PFSK-1 (cell line): ENCODE results near the gene BMP8B.

Source experiments
- POLR2AphosphoS5 ChIP-seq: IDR thresholded peaks from 2 replicates; pipeline ENCODE4 v1.6.1; 2012; ENCODE audit warnings: low read depth, mild to moderate bottlenecking, control low read depth, low read length, moderate library complexity
- SIN3A ChIP-seq: IDR thresholded peaks from 2 replicates; pipeline ENCODE4 v1.6.1; 2012; ENCODE audit warnings: mild to moderate bottlenecking, low read length, moderate library complexity, borderline replicate concordance; ENCODE audit not compliant: insufficient read depth
- TAF1 ChIP-seq: IDR thresholded peaks from 2 replicates; pipeline ENCODE4 v1.6.1; 2012; ENCODE audit warnings: low read length, control low read depth, borderline replicate concordance; ENCODE audit not compliant: insufficient read depth

- no peak for TF ChIP-seq TAF1
- TF ChIP-seq POLR2AphosphoS5, result no peak
- TF ChIP-seq SIN3A, result no peak
These were observed 76.7 kb downstream of the BMP8B start for GRCh38 chr1:39711966-39712340.
